HCT116 (cell line): ENCODE measurements around the gene CCDC197. TPM values are rescaled to one million over a fixed set of nuclear protein-coding genes. Genes with fewer than 3 reads are reported as not detected.

Experiments
- CBX3 ChIP-seq: IDR thresholded peaks from 2 replicates; pipeline ENCODE4 v1.6.1; 2012; ENCODE audit warnings: low read depth
- EZH2 ChIP-seq: fragments of 200-600 bp; sonication (generic); IDR thresholded peaks from 2 replicates; pipeline ENCODE4 v1.6.1; 2017; ENCODE audit warnings: antibody characterized with exemption, mixed run types
- FOSL1 ChIP-seq: IDR thresholded peaks from 2 replicates; pipeline ENCODE4 v1.6.1; 2012; ENCODE audit warnings: low read depth
- REST ChIP-seq: IDR thresholded peaks from 2 replicates; pipeline ENCODE4 v1.6.1; 2012; ENCODE audit warnings: low read depth
- YY1 ChIP-seq: IDR thresholded peaks from 2 replicates; pipeline ENCODE4 v1.6.1; 2011; ENCODE audit warnings: low read length, low read depth, moderate library complexity, mild to moderate bottlenecking; ENCODE audit not compliant: insufficient replicate concordance; ENCODE audit errors: extremely low read depth
- ZBTB33 ChIP-seq: IDR thresholded peaks from 2 replicates; pipeline ENCODE4 v1.6.1; 2011; ENCODE audit warnings: mild to moderate bottlenecking, low read length, moderate library complexity; ENCODE audit not compliant: insufficient replicate concordance; ENCODE audit errors: extremely low read depth
- ZNF274 ChIP-seq: fragments of 200-500 bp; sonication (Bioruptor generic); IDR thresholded peaks from 2 replicates; pipeline ENCODE4 v1.6.1; 2014; ENCODE audit warnings: mild to moderate bottlenecking, low read depth, low read length, inconsistent platforms
- total RNA-seq: library from RNA; stranded (reverse); gene quantifications from one replicate; pipeline ENCODE4 v1.2.1, GENCODE V29; 2021; ENCODE audit not compliant: unreplicated experiment

The CCDC197 gene
- total RNA-seq, 1 experiment from 2014 or later = not detected

- TF ChIP-seq REST (no peak), YY1 (no peak), FOSL1 (no peak), ZNF274 (no peak), EZH2 (no peak), CBX3 (no peak), ZBTB33 (no peak)
Observed at GRCh38 chr14:94021416-94022157, 24.5 kb downstream of the CCDC197 start (continued).
